ENCODE measurements around the gene DNALI1.
"Not testable (repeated sequence)": the region's sequence is repeated elsewhere in the genome, so short reads cannot be mapped to it uniquely, and the experiment has no call there.

DNA sequence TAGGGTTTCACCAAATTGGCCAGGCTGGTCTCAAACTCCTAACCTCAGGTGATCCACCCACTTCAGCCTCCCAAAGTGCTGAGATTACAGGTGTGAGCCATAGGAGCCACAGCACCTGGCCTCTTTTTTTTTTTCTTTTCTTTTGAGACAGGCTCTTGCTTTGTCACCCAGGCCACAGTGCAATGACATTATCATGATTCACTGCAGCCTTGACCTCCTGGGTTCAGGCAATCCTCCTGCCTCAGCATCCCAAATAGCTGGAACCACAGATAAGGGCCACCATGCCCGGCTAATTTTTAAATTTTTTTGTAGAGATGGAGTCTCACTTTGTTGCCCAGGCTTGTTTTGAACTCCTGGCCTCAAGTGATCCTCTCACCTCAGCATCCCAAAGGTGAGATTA, 26.9 kb upstream of the DNALI1 start:
- TF ChIP-seq SP1 (IDR thresholded peaks at IDR 0.05); ARNT (IDR thresholded peaks at IDR 0.05); LEF1 (IDR thresholded peaks at IDR 0.05; ENCODE audit: borderline replicate concordance): not testable (repeated sequence)

All from HEK293T (cell line).